ENCODE data around the gene UBD.

UBD gene

DNA sequence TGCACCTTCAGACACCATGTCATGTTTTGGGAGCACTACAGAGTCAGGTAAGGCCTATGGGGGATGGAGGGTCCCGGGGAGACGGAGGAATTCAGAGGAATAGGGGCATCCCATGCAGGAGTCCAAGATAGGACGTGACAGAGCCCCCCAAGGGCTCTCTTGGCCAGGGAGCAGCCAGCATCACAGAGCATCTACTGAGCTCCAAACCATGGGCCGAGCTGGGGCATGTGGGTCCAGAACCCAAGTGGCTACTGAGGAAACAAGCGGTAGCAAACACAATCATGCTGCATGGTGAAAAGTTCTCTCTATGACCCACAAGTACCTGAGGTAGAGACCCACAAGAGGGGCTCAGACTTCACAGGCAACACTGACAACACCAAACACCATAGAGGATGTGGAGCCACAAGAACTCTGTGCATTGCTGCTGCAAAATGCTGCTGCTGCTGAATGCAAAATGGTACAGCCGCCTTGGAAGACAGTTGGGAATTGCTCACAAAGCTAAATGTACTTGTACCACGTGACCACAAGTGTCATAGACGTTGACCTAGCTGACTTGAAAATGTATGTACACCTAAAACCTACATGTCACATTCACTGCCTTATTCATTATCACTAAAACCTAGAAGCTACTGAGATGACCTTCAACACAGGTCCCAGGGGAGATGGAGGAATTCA lies 38.4 kb downstream of the UBD start:
- DNase-seq: no peak

- DNase-seq: no peak
These were observed 39.3 kb downstream of the UBD start for GRCh38 chr6:29520232-29520631.

- DNase-seq: no peak
These were observed 40.1 kb downstream of the UBD start for GRCh38 chr6:29519291-29520010.

- DNase-seq: no peak
These were observed 41.6 kb downstream of the UBD start for GRCh38 chr6:29517728-29518440.

DNA sequence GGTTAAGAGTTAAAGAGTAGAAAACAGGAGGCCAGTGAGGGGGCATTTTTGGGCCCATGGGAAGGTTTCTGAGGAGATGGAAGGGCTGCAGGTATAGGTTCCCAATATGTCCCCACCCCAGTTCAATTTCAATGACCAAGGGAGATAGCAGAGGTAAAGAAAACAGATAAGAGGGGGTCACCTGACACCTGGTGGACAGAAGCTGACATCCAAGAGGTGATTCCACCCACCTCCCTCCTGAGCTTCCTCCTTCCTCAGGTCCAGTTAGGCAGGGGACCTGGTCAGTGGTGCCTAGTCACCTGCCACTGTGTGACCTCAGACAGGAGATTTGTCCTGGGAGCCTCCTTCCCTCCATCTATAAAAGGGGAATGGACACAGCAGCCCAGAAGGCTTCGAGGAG lies 42.3 kb downstream of the UBD start:
- no peak for DNase-seq

- no peak for DNase-seq
These were observed 43.4 kb downstream of the UBD start for GRCh38 chr6:29516108-29516507.

DNA sequence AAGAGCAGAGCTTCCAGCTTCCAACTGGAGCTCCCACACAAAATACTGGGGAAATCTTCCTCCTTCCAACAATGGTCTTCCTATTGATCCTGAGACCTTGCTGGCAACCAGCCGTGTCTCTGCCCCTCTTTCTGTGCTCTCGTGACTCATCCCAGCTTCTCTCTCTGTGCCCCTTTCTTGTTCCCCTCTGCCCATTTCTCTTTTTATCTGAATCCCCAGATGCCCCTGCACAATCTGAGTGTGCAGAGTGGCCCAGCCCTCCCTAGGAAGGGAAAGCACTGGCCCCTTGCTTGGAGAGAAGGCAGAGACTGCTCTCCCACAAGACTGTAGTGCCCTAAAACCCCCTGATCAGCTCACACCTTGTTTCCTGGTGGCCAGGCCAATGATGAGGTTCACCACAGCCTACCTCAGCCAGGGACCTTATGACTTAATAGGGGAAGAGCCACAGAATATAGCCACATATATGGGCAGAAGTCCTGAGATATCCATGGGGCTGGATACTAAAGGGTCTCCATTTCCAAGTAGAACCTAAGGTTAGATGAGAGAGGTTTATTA lies 48.7 kb downstream of the UBD start:
- DNase-seq: no peak

DNA sequence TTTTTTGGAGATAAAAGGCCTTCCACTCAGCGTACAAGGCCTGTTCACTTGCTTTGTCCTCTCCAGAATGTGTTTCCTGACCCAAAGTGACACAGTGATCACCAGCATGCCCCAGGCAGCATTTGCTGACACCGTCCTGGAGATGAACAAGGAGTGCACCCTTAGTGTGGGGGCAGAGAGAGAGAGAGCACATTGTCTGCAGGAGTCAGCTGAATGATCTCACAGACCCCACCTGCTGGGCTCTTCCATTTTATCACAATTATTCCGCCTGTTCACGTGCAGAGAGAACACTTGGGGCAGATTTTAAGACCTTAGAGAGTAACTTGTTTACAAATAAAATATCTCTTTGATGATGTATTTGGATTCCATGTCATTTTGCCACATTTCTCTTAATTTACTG lies 49.3 kb downstream of the UBD start:
- peak; percentile 28 for DNase-seq

GRCh38 chr6:29509711-29510110 lies 49.8 kb downstream of the UBD start:
- DNase-seq: no peak

- no peak for DNase-seq
These were observed 50.3 kb downstream of the UBD start for GRCh38 chr6:29509239-29509638.

DNA sequence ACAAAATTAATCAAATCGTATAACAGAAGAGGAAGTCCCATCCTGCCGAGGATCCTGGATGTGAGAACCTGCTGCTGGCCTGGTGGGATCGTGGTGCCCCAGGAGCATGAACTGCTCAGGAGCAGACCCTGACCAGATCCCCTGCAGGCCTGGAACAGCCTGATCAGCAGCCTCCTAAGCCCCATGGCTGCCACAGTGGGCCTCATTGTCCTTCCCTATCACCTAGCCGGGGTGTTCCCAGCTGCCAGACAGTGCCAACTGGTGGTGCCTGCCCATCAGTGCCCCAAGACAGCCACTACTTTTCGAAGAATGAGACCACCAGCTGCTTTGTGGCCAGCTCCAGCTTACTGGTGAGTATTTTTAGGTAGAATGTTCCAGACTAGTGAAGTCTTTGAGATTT lies 52.2 kb downstream of the UBD start:
- no peak for DNase-seq

DNA sequence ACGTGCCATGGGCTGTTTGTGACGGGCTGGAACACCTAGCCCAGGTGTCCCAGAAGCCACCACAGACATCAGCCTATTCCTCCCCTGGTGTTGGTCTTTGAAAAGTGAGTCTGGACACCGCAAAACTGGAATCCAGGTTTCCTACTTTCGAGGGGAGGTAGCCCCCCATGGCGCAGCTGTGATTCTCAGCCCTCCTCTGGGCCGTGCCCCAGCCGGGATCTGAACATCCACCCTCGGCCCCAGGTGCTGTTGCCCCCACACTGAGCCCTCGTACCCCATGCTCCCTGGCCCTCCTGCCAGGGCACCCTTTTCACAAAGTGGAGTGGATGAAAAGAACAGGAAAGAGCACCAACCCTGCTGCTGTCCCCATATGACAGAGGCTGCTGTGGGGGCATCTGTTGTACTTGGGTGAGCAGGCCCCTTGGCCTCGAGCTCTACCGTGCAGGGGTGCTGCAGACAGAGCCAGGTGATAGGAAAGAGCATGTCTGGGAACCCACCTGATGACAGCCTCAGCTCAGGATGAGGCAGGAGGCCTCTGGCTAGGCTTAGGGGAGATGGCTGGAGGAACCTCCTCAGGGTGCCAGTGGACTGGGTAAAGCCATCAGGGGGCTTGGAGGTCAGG lies 53.0 kb downstream of the UBD start:
- no peak for DNase-seq

GRCh38 chr6:29505808-29506207 lies 53.7 kb downstream of the UBD start:
- DNase-seq: no peak
